CD4-positive, alpha-beta T cell treated with Interleukin-4 for 1 hour (primary cell): Measurements from ENCODE around the gene CCDC186.
"Not testable (repeated sequence)": the region's sequence is repeated elsewhere in the genome, so short reads cannot be mapped to it uniquely, and the experiment has no call there.

Experiments
- DNase-seq, 2 donors: peaks; one replicate each; pipeline ENCODE4 v3.0.0-alpha.2; 2020 to 2022

CCDC186 gene

DNA sequence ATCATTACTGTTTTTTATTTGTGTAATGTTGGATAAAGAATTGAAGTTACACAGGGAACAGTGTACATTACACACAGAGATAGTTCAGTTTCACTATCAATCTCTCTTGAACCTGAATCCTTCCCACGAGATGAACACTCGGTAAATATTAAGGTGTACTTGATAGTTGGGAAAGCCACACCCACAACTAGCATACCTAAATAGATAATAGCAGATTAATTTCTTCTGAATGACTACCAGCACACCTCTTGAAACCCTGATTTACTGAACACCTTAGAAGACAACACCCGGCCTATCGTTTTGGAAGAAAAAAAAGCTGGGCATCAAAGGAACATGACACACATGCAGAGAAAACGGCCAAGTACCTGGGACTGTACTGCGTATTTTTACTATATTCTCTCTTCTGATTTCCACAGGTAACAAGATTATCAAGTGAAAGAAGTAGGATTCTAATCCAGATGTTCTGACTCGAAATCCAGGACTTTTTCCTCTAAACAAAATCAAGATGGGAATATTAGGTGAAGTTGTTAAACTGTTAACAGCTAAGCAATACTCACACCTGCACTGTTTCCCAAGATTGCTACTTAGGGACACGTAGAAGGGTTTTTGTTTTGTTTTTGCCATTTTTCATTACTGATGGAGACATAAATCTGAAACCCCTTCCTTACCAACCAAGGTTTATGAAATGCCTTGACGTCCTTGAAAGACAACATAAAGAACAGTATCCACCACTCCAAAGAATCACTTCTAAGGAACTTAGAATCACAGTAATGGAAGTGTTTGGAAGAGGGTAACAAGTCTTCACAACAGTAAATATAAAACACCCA, 1.0 kb downstream of the CCDC186 start:
- peak in 1 of 2 donors; percentile 24 for DNase-seq

DNA sequence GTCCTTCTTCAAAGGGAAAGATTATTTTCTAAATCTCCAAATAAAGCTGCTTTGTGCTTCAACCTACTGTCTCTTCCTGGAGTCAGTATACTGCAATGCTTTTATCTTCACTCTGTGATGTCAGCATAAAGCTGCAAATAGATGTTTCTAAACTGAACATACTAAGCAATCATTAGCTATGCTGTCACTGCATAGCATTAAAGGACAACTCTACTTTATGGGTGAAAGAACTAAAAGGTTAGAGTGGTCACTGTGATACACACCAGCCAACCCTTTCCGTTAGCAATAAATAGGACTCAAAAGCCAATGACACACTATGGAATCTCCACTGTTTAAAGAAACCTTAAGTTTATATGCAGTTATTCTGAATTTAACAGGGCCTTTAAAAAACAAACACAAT, 1.8 kb downstream of the CCDC186 start:
- DNase-seq: no peak

DNA sequence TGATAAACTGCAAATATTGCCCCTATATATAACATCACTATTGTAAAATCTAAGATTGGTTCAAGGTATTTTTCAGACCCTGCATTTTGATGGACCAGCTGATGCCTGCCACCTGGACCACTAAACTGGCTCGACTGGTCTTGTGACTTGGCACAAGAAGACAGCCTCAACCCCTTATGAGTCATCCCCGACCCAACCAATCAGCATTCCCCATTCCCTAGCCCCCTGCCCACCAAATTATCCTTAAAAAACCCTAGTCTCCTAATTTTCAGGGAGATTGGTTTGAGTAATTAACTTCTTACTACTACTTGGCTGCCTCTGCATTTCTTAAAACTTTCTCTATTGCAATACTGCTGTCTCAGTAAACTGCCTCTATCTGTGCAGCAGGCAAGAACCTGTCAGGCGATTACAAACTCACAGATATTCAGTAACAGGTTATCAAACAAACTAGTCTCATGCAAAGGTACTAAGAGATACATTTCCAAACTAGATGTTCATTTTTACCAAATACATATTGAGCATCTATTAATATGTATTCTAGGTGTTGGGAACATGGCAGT, 5.5 kb downstream of the CCDC186 start:
- no peak for DNase-seq

DNA sequence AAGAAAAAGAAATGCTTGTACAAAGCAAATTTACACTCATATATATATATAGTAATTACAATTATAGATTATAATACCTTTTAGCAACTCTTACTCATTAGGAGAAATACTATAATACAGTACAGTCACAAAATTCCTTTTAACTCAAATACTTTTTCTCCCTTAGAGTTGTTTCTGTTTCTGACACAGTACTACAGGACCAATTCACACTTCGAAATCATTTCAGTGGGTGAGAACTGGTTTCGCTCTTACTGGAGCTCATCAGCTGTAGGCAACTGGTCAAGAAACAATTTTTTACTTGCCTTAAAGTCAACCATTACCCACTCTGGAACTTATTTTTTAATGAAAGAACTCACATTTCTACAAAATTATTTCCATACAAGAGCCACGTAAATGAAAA, 6.0 kb downstream of the CCDC186 start:
- no peak for DNase-seq

DNA sequence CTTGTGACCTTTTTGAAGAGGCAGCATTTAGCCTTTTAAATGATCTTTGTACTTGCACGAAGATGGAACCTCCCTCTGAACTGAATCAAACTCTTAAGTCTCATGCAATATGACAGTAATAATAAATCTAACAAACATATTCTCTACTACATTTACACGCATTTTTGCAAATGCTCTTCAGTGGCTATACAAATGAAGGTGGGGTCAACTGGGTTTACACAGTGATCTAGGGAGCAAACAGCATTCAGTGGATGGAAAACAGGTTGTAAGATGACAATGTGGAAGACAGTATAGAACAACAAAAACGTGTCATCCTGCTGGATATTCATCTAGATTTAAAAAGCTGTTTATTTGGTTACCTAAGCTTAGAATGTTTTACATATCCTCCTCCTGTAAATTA, 7.5 kb downstream of the CCDC186 start:
- no peak for DNase-seq

DNA sequence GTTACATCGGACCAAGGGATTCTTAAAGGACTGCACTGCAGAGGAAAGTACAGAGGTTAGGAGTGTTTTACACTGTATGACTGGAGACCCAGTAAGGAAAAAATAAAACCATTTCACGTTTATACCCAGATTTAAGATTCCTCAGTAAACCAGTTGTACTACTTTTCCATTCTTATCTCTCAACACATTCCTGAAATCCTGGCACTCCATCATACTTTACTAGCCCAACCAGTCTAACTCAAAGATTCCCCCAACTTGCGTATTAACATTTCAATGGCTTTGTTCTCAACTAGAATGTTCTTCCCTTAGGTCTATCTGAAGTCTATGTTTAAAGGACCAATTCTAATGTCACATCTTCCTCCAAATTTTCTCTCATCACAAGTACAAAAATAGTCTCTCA, 8.0 kb downstream of the CCDC186 start:
- no peak for DNase-seq

DNA sequence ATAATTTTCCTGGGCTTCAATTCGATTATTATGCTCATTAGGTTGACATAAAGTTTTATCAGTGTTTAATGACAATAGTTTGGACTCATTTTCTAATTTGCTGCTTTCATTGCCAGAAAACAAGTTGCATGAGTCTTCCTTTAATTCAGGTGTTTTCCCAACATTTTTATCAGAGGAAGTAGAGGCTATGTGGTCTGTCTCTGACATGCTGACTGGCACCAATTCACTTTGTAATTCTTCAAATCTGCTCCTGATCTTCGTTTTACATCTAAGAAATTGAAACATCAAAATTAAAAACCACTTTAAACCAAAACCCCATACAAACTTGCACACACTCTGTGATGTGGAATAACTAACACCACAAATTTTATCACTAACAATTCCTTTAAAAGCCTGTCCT, 10.9 kb downstream of the CCDC186 start:
- DNase-seq: no peak

DNA sequence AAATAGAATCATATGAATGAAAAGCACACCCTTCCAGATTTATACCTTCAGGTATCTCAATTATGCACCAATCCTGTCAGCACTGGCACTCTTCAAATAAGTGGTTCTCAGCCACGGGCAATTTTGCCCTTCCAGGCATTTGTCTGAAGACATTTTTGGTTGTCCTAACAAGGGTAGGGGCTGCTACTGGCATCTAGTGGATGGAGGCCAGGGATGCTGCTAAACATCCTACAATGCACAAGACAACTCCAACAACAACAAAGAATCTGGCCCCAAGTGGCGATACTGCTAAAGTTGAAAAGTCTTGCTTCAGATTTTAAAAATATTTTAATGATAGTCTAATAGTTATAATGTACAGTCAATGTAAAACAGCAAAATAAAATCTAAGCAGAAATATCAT, 16.1 kb downstream of the CCDC186 start:
- DNase-seq: no peak

DNA sequence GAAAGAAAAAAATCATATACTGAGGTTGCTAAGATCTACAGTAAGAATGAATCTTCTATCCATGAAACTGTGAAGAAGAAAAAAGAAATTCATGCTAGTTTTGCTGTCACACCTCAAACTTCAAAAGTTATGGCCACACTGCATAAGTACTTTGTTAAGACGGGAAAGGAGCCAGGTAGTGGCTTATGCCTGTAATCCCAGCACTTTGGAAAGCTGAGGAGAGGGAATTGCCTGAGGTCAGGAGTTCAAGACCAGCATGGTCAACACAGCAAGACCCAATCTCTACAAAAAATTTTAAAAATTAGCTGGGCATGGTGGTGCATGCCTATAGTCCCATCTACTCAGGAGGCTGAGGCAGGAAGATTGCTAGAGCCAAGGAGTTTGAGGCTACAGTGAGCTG, 22.1 kb downstream of the CCDC186 start:
- DNase-seq: no peak

DNA sequence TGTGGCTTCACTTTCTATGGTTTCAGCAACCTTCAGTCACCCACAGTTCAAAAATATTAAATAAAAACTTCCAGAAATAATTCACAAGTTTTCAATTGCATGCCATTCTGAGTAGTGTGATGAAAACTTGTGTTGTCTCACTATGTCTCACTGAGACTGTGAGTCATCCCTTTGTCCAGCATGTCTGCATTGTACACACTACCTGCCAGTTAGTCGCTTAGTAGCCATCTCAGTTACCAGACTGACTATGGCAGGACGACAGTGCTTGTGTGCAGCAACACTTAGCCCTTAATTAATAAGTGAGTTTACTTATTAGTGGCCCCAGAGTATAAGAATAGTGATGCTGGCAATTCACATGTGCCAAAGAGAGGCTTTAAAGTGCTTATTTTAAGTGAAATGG, 22.5 kb downstream of the CCDC186 start:
- no peak for DNase-seq

DNA sequence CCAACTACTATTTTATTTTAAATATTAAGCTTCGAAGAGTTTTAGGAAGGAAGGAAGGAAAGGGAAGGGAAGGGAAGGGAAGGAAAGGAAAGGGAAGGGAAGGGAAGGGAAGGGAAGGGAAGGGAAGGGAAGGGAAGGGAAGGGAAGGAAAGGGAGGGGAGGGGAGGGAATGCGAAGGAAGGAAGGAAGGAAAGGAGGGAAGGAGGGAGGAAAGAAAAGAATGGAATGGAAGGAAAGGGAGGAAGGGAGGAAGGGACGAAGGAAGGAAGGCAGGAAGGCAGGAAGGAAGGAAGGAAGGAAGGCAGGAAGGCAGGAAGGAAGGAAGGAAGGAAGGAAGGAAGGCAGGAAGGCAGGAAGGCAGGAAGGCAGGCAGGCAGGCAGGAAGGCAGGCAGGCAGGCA, 24.5 kb downstream of the CCDC186 start:
- DNase-seq: not testable (repeated sequence)

DNA sequence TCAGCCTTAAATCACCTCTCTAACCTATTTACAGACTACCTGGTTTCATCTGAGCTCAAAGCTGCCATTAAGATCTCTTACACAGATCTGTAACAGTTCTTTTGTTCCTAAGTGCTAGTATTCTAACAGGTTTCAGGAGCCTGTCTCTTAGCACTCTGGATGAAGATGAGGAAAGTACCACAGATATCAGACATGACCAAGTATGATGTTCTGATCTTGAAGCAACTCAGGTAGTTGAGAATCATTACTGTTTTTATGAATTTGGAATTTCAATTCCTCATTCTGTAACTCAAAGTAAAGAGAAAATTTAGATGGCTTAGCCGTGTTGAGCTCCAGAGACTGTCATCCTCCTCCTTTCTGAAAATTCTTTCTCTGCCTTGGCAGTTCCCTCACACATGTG, 30.8 kb downstream of the CCDC186 start:
- no peak for DNase-seq

DNA sequence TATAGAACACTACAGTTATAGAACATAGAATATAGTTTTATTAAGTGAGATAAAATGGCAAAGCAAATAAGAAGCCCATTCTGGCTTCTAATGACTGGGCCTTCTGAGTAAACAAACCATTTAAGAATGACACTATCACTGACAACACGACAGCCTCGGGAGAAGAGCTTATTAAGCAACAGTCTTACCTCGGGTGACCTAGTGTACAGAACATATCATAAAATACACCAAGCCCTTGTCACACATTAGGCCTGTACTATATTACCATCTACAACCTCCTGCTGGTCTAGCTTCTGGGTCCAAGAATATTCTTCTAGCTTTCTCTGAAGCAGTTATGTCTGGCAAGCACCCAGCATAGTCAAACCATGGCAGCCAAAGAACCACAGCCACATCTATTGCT, 32.0 kb downstream of the CCDC186 start:
- no peak for DNase-seq

DNA sequence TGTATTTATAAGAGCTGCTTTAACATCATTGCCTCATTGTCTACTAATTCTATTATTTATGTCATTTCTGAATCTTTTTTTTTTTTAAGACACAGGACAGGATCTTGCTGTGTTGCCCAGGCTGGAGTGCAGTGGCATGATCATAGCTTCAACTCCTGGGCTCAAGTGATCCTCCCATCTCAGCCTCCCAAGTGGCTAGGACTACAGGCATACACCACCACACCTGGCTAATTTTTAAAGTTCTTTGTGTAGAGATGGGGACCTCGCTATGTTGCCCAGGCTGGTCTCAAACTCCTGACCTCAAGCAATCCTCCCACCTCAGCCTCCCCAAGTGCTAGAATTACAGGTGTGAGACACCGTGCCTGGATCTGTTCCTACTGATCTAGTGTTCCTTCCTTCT, 33.2 kb downstream of the CCDC186 start:
- DNase-seq: not testable (repeated sequence)

DNA sequence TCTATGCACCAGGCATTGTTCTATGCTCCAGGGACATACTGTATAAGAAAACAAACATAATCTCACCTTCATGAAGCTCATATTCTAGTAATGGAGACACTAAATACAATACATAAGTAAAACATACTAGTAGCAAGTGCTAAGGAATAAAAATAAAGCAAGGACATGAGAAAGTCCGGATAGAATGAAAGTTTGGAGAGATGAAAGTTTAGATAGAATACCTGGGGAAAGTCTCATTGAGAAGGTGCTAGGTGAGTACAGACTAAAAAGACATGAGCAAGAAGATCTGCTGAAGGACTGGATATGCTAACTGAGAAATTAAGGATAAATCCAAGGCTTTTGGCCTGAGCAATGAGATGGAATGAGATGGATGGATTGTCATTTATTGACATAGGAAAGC, 34.0 kb downstream of the CCDC186 start:
- DNase-seq: no peak

DNA sequence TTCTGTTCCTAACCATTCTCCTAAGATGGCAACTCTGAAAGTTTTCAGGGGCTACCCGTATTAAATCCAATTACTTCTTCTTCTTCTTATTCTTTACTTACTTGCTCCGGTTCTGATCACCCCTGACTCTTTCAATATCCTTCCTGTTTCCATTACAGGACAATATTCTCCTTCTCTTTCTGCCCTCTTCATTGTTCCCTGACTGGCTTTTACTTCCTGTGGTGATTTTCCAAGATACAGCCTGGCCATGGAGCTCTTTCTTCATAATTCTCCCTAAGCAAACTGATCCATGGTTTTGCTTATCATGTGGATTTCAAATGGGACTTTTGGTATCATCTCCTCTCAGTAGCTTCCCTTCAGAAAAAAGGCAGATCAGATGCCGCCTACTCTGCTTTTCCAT, 35.4 kb downstream of the CCDC186 start:
- no peak for DNase-seq

DNA sequence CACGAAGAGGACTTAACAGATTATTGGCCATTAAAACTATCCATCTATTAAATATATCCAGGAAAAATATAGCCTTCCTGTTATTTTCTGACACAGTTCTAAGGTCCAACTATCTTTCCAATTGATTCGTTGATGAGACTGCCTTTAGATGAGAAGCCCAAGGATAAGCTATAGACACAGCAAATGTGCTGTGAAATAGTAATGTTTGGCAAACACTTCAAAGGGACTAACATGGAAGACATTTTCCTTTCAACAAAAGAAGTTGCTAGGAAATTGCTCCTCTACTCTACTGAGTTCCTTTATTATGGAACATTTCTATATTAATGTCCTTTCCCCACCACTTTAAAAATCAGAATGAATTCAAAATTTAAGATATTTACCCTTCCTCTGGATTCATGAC, 38.5 kb downstream of the CCDC186 start:
- no peak for DNase-seq

DNA sequence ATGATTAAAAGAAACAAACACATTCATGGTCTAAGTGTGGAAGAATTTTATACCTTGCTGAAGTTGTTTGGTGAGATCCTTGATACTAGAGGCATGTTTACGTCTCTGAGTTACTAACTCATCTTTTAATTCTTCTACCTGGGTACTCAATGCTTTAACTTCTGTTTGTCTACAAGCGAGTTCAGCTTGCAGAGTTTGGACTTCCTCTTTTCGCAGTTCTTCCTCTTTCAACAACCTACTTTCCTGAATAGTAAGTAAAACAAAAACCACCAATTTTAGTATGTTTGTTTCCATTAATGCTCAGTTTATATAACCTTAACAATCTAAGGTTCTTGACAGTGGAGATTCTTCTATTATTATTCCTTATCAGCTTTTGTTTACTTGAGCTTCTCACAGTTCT, 42.9 kb downstream of the CCDC186 start:
- no peak for DNase-seq

DNA sequence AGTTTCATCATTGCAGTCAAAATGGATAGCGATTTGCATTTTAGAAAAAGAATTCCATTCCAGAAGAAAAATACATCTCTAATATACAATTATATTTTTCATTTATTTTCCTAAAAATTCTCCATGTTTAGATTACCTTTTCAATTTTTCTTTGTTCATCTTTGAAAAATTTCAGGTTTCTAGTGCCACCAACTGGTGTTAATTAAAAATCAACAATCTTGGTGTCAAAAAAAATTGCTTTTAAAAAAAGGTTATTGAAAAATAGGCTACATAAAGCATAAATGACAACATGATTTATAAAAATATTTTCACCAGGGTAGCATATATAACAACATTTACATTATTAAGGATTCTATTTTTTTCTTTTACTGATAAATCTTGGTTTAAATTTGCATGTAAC, 53.0 kb downstream of the CCDC186 start:
- no peak for DNase-seq

DNA sequence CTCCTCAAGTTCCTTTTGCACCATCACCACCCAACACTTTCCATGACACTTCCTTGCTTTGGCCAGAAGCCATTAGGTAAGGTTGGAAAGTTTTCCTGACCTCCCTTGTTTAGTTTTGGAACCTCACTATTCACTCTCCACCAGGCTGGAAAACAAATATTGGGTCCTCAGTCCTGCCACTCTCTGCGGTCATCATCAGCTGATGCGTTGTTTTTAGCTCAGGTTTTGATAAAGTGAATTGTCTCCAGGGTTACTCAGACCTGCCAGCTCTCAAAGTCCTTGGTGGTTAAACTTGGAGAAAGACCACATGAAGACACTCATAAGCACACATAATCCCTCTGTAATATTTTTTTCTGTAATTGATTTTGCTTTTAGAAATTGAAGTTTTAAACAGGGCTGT, 55.5 kb downstream of the CCDC186 start:
- no peak for DNase-seq

DNA sequence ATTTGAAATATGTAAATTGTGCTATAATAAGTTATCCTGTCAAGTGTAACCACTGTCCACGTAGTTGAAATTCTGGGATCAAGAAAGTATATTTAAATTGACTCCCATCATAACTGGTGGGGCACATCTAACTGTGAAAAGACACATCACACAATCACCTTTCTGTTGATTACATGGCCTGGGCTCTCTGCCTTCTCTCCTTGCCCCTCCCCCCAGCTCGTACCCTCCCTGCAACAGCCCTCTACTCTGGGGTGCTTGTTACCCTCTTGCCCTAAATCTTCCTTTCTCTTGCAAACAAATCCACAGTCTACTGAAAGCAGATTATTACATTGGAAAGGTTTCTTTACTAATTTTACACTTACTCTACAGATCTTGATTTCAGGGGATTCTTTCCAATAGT, 56.3 kb downstream of the CCDC186 start:
- DNase-seq: no peak

DNA sequence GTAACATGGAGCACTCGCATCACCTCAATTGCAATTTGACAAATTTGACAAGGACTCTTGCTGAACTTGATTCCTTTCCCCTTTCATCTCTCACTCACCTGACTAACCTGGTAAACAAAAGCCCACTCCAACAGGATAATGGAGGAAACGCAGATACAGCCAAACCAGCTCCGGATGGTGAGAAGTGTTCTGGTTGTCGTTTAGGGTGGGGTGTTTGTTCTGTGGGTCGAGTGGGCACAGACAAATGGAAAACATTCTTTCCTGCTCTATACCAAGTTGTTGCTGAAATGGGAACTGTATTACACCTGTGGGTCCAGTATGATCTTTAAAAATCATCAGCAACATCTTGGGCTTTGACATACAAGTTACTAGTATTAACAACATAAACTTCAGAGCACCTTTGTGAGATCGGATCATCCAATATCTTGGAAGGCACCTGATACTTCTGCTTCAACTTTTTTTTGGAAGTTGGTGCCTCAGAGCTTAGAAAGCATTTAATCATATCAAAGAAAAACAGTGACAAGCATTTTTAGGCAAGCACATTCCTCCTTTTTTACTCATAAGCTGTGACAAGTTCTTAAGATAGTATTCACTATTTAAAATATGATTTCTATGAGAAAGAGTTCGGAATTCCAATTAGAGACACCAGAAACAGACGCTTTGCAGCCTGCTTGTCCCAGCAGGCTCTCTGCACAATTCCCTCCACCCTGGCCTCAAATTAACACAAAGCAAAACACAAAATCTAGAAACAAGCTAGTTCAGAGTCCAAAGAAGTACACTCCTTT, 58.1 kb downstream of the CCDC186 start:
- no peak for DNase-seq

DNA sequence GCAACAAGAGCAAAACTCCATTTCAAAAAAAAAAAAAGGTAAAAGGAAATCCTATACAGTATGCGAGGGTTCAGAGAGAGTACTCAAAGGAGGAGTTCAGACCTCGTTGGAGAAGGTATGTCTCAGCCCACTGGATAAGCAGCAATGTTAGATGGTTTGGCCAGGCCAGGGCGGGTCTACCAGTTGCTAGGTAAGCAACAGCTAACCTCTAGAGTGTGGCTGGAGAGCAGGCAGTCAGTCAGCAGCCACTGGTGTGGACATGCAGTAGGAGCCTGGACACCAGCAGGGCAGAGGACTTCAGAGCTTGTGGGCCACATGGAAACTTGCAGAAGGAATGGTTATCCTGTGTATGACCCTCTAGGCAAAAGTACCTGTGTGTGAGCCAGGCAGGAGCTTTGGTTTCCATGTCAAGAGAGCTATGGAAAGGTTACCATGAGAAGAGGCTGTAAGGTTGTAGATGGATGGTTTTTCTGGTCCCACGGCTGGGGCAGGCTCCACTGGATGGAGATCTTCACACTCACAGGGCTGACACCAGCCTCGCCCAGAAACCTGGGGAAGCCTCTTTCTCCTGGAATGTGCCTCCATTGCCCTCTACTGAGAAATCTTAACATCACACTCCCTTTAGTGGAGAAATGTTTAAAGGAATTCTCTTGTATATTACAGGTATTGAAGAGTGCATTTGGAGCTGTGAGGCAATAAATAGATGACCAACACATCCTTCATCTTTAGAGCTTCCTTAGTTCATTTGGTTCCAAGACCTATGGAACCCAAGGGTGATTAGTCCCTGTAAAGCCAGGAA, 63.6 kb downstream of the CCDC186 start:
- DNase-seq: no peak
